DOHH2 (cell line): ENCODE measurements around the gene GLMP.

Experiments used
- H3F3A ChIP-seq: fragments of 200-600 bp; sonication (generic), shearing (Covaris generic); 2 replicates; pipeline ENCODE4 v1.6.0; 2016; ENCODE audit warnings: antibody characterized with exemption, mild to moderate bottlenecking; ENCODE audit not compliant: control insufficient read depth, insufficient read depth
- H3K27ac ChIP-seq: fragments of 200-600 bp; sonication (generic); 2 replicates; pipeline ENCODE4 v1.5.1; 2014; ENCODE audit warnings: low read depth, mild to moderate bottlenecking, low read length, moderate library complexity
- H3K27me3 ChIP-seq: fragments of 200-600 bp; sonication (generic); 2 replicates; pipeline ENCODE4 v1.6.1; 2014; ENCODE audit warnings: mild to moderate bottlenecking, low read length, mixed read lengths; ENCODE audit not compliant: control insufficient read depth
- H3K36me3 ChIP-seq: fragments of 200-600 bp; sonication (generic); 2 replicates; pipeline ENCODE4 v1.6.1; 2014; ENCODE audit warnings: mild to moderate bottlenecking, low read length, moderate library complexity, mixed read lengths; ENCODE audit not compliant: control insufficient read depth
- H3K4me1 ChIP-seq: fragments of 200-600 bp; sonication (generic); 2 replicates; pipeline ENCODE4 v1.6.1; 2014; ENCODE audit warnings: mild to moderate bottlenecking, low read length, mixed read lengths; ENCODE audit not compliant: control insufficient read depth
- H3K4me2 ChIP-seq: fragments of 200-600 bp; sonication (generic); 2 replicates; pipeline ENCODE4 v1.6.0; 2014; ENCODE audit warnings: mild to moderate bottlenecking, low read length, moderate library complexity
- H3K4me3 ChIP-seq: fragments of 200-600 bp; sonication (generic); 2 replicates; pipeline ENCODE4 v1.5.1; 2014; ENCODE audit warnings: mild to moderate bottlenecking, low read length, mixed read lengths
- H3K79me2 ChIP-seq: fragments of 200-600 bp; sonication (generic); 2 replicates; pipeline ENCODE4 v1.6.1; 2014; ENCODE audit warnings: mild to moderate bottlenecking, low read length, mixed read lengths; ENCODE audit not compliant: control insufficient read depth
- H3K9me2 ChIP-seq: fragments of 200-600 bp; sonication (generic); replicated peaks from 2 replicates; pipeline ENCODE4 v1.6.1; 2014; ENCODE audit warnings: mild to moderate bottlenecking, low read length, mixed read lengths; ENCODE audit not compliant: control insufficient read depth
- H3K9me3 ChIP-seq: fragments of 200-600 bp; sonication (generic); 2 replicates; pipeline ENCODE4 v1.6.1; 2014; ENCODE audit warnings: antibody characterized with exemption, low read length, mixed read lengths; ENCODE audit not compliant: control insufficient read depth, insufficient read depth
- H4K20me1 ChIP-seq: fragments of 200-600 bp; sonication (generic); 2 replicates; pipeline ENCODE4 v1.6.0; 2014; ENCODE audit warnings: low read depth, mild to moderate bottlenecking, antibody characterized with exemption, low read length, moderate library complexity; ENCODE audit not compliant: control insufficient read depth, insufficient read depth
- EZH2phosphoT487 ChIP-seq: fragments of 200-600 bp; sonication (generic); IDR thresholded peaks from 2 replicates; pipeline ENCODE4 v1.6.1; 2017; ENCODE audit warnings: borderline replicate concordance, mild to moderate bottlenecking, antibody characterized with exemption, low read length, moderate library complexity, mixed read lengths
- TF ChIP-seq, protein P1 (sequence below): fragments of 200-600 bp; sonication (generic); IDR thresholded peaks from one replicate; pipeline ENCODE4 v1.5.1; 2014; ENCODE audit warnings: antibody characterized with exemption, mild to moderate bottlenecking, low read depth, low read length; ENCODE audit not compliant: poor library complexity, severe bottlenecking

The GLMP gene

DNA sequence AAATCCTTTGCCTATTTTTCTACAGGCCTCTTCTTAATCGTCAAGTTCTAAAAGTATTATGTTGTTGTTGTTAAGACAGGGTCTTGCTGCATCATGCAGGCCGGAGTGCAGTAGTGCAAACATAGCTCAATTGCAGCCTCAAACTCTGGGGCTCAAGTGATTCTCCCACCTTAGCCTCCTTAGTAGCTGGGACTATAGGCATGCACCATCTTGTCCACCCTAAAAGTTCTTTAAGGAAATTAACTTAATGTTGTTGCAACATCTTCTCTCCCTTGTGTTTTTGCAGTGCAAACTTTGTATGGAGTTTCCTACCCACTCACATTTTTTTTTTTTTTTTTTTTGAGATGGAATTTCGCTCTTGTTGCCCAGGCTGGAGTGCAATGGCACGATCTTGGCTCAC is 7.8 kb upstream of the GLMP start:
- Histone ChIP-seq H3K4me3 (no peak overlapping the region), H3K36me3 (peaks cover 19% of the 10 kb centered on the region), H3K4me2 (no peak overlapping the region), H3K27ac (no peak overlapping the region), H3F3A (peaks cover 37% of the 10 kb centered on the region), H3K9me3 (no peaks in the 10 kb centered on the region), H3K27me3 (no peaks in the 10 kb centered on the region), H3K4me1 (no peaks in the 10 kb centered on the region), H3K9me2 (no peaks in the 10 kb centered on the region), H4K20me1 (no peaks in the 10 kb centered on the region), H3K79me2 (no peaks in the 10 kb centered on the region)
- TF ChIP-seq, protein P1, sequence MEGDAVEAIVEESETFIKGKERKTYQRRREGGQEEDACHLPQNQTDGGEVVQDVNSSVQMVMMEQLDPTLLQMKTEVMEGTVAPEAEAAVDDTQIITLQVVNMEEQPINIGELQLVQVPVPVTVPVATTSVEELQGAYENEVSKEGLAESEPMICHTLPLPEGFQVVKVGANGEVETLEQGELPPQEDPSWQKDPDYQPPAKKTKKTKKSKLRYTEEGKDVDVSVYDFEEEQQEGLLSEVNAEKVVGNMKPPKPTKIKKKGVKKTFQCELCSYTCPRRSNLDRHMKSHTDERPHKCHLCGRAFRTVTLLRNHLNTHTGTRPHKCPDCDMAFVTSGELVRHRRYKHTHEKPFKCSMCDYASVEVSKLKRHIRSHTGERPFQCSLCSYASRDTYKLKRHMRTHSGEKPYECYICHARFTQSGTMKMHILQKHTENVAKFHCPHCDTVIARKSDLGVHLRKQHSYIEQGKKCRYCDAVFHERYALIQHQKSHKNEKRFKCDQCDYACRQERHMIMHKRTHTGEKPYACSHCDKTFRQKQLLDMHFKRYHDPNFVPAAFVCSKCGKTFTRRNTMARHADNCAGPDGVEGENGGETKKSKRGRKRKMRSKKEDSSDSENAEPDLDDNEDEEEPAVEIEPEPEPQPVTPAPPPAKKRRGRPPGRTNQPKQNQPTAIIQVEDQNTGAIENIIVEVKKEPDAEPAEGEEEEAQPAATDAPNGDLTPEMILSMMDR, result no peak
- TF ChIP-seq EZH2phosphoT487, result no peak

DNA sequence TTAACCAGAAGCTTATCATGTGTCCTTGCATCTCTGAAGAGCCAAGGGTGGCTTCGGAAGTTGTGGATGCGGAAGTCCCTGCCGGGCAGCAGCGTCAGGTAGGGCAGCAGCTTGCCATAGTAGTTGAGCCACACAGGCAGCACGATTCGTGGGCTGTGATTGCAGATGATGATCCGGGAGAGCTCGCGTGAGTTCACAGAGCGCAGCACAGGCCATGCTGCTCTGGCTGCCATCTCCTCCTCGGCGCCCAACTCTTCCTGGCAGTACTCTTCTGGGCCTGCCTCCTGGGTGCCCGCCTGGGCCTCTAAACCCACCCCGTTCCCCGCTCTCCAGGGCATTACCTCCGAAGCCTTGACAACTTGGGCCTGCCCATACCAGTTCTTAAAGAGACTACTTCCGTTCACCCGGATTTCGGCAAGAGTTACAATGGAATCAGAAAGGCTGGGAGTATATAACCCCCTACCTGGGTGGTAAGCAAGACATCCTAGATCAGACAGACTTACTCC is 3.4 kb upstream of the GLMP start, which contains the start of gene VHLL:
VHLL (minus strand) TSS at position 456 of the 506 bp plus-strand sequence; CDS start at position 338, 118 bp downstream.
- Histone ChIP-seq H3K27me3 (no peaks in the 10 kb centered on the region), H3K4me3 (no peak within 1 kb of the TSS), H3K4me1 (no peaks in the 10 kb centered on the region; the same call in 1 of the 2 replicates), H3K79me2 (no peaks in the 10 kb centered on the region), H3K36me3 (no peaks in the 10 kb centered on the region), H3K4me2 (no peak within 1 kb of the TSS), H3K27ac (no peak within 1 kb of the TSS), H4K20me1 (no peaks in the 10 kb centered on the region), H3K9me3 (no peaks in the 10 kb centered on the region), H3F3A (peaks cover 18% of the 10 kb centered on the region), H3K9me2 (no peaks in the 10 kb centered on the region)
- TF ChIP-seq, protein P1, result no peak
- TF ChIP-seq EZH2phosphoT487, result no peak

DNA sequence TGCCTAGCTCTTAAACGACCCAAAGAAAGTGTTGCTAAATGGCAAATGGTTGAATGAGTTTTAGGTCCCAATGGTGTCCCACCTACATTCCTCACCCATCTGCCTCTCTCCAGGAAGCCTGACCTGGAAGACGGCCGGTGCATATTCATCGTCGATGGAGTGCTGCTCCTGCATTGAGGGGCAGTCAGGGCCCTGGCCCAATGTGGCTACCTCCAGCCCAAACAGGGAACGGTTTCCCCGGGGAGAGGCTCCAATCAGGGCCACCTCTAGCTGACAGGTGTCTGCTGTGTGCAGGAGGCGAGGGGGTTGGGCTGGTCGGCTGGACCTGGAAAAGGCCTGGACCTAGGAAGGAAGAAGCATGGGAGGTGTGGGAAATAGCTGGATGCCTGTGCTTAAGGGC is 1.6 kb downstream of the GLMP start:
- H3K27ac ChIP-seq, result no peak overlapping the region
- TF ChIP-seq, protein P1, result no peak
- TF ChIP-seq EZH2phosphoT487, result no peak
- no peaks in the 10 kb centered on the region for H3K27me3 ChIP-seq
- no peak overlapping the region for H3K4me3 ChIP-seq
- 0 out of 2 replicates have a peak, but pooled peaks cover 3% of the 10 kb centered on the region for H3F3A ChIP-seq
- H3K36me3 ChIP-seq, result peaks cover 6% of the 10 kb centered on the region; the same call in 1 of the 2 replicates
- no peaks in the 10 kb centered on the region for H4K20me1 ChIP-seq
- no peak overlapping the region for H3K4me2 ChIP-seq
- H3K4me1 ChIP-seq, result no peaks in the 10 kb centered on the region; the same call in 1 of the 2 replicates
- no peaks in the 10 kb centered on the region for H3K9me2 ChIP-seq
- no peaks in the 10 kb centered on the region for H3K79me2 ChIP-seq
- no peaks in the 10 kb centered on the region for H3K9me3 ChIP-seq
